A673 (cell line): ENCODE results near the gene GTF2H1.

Source experiments
- CTCF ChIP-seq: fragments of 300-800, 200-600 bp; sonication (generic); conservative IDR thresholded peaks from 2 replicates; pipeline ENCODE4 v1.5.1; 2017; ENCODE audit warnings: low read depth, mild to moderate bottlenecking, antibody characterized with exemption, low read length, moderate library complexity, mixed read lengths
- EZH2 ChIP-seq: fragments of 200-600 bp; sonication (generic); IDR thresholded peaks from 2 replicates; pipeline ENCODE4 v1.6.1; 2017; ENCODE audit warnings: borderline replicate concordance, low read depth, mild to moderate bottlenecking, mixed read lengths, antibody characterized with exemption, low read length; ENCODE audit not compliant: poor library complexity, severe bottlenecking

- TF ChIP-seq CTCF: no peak
- TF ChIP-seq EZH2: no peak
Measured at GRCh38 chr11:18329196-18329870, 7.0 kb downstream of the GTF2H1 start.
